SU-DHL-6 (cell line): ENCODE data around the gene MACIR.

Experiments
- CTCF ChIP-seq: fragments of 200-600 bp; sonication (generic); IDR thresholded peaks from one replicate; pipeline ENCODE4 v1.5.1; 2017; ENCODE audit warnings: antibody characterized with exemption, mild to moderate bottlenecking, low read length, moderate library complexity; ENCODE audit not compliant: insufficient read depth, poor library complexity, severe bottlenecking
- EZH2phosphoT487 ChIP-seq: fragments of 200-600 bp; sonication (generic), shearing (Covaris generic); conservative IDR thresholded peaks from 2 replicates; pipeline ENCODE4 v1.6.1; 2018; ENCODE audit warnings: mild to moderate bottlenecking, antibody characterized with exemption, low read length, moderate library complexity, mixed read lengths

- TF ChIP-seq CTCF (no peak), EZH2phosphoT487 (no peak)
Observed at GRCh38 chr5:103217101-103217500, 41.5 kb upstream of the MACIR start.
